ENCODE data around the gene PERCC1.
"Not testable (repeated sequence)": the region's sequence is repeated elsewhere in the genome, so short reads cannot be mapped to it uniquely, and the experiment has no call there.

PERCC1 gene

GRCh38 chr16:1451702-1452392, 21.0 kb downstream of the PERCC1 start:
- DNase-seq: no peak

GRCh38 chr16:1452530-1452929, 21.7 kb downstream of the PERCC1 start:
- DNase-seq: no peak

GRCh38 chr16:1453316-1453715, 22.4 kb downstream of the PERCC1 start:
- DNase-seq: no peak

GRCh38 chr16:1454561-1454960, 23.7 kb downstream of the PERCC1 start:
- no peak for DNase-seq

GRCh38 chr16:1455190-1456171, 24.6 kb downstream of the PERCC1 start:
- DNase-seq: no peak

GRCh38 chr16:1456951-1457350, 26.1 kb downstream of the PERCC1 start:
- no peak for DNase-seq

GRCh38 chr16:1457489-1458245, 26.8 kb downstream of the PERCC1 start:
- no peak for DNase-seq

- DNase-seq: no peak
Observed at GRCh38 chr16:1458336-1458976, 27.6 kb downstream of the PERCC1 start.

- DNase-seq: no peak
Observed at GRCh38 chr16:1458977-1459341, 28.1 kb downstream of the PERCC1 start.

GRCh38 chr16:1459967-1460366, 29.1 kb downstream of the PERCC1 start:
- no peak for DNase-seq

GRCh38 chr16:1460602-1461138, 29.8 kb downstream of the PERCC1 start:
- DNase-seq: no peak

- no peak for DNase-seq
Observed at GRCh38 chr16:1461146-1461545, 30.3 kb downstream of the PERCC1 start.

- no peak for DNase-seq
Observed at GRCh38 chr16:1464196-1464893, 33.5 kb downstream of the PERCC1 start.

GRCh38 chr16:1464894-1465566, 34.2 kb downstream of the PERCC1 start:
- DNase-seq: no peak

- no peak for DNase-seq
Observed at GRCh38 chr16:1465567-1465915, 34.7 kb downstream of the PERCC1 start.

- DNase-seq: no peak
Observed at GRCh38 chr16:1466054-1466453, 35.2 kb downstream of the PERCC1 start.

- no peak for DNase-seq
Observed at GRCh38 chr16:1466968-1467521, 36.2 kb downstream of the PERCC1 start.

- no peak for DNase-seq
Observed at GRCh38 chr16:1468426-1468810, 37.5 kb downstream of the PERCC1 start.

- not testable (repeated sequence) for DNase-seq
Observed at GRCh38 chr16:1469141-1469540, 38.3 kb downstream of the PERCC1 start.

GRCh38 chr16:1469693-1470201, 38.9 kb downstream of the PERCC1 start:
- DNase-seq: no peak

Measured in NCI-H1694 treated with DMSO at 0.1 percent for 48 hours (cell line).